ENCODE measurements around the gene CARD6. TPM values are rescaled to one million over a fixed set of nuclear protein-coding genes. Genes with fewer than 3 reads are reported as not detected.

Gene CARD6
- total RNA-seq, 1 donor from 2014 or later: 0.72 TPM

- Mint-ChIP-seq H3K4me3 (ENCODE audit: unreplicated experiment) (no peak overlapping the region), H3K4me1 (ENCODE audit: low read depth) (peaks cover 52% of the 10 kb centered on the region), H3K27ac (ENCODE audit: unreplicated experiment) (no peak overlapping the region), H3K9me3 (ENCODE audit: low read depth) (no peaks in the 10 kb centered on the region), H3K36me3 (ENCODE audit: low read depth) (peaks cover 65% of the 10 kb centered on the region), H3K27me3 (ENCODE audit: low read depth) (no peaks in the 10 kb centered on the region)
- TF ChIP-seq CTCF (IDR thresholded peaks at IDR 0.05): no peak
- no peak for DNase-seq (ENCODE audit: low spot score)
These were observed 9.6 kb upstream of the CARD6 start for GRCh38 chr5:40831346-40832210.

- Mint-ChIP-seq H3K4me1 (ENCODE audit: low read depth) (peaks cover 52% of the 10 kb centered on the region), H3K4me3 (ENCODE audit: unreplicated experiment) (peak overlapping the region; percentile 9), H3K27me3 (ENCODE audit: low read depth) (no peaks in the 10 kb centered on the region), H3K36me3 (ENCODE audit: low read depth) (peaks cover 61% of the 10 kb centered on the region), H3K9me3 (ENCODE audit: low read depth) (no peaks in the 10 kb centered on the region), H3K27ac (ENCODE audit: unreplicated experiment) (peak overlapping the region; percentile 62)
- no peak for DNase-seq (ENCODE audit: low spot score)
- TF ChIP-seq CTCF (IDR thresholded peaks at IDR 0.05): no peak
These were observed 8.8 kb upstream of the CARD6 start for GRCh38 chr5:40832345-40832744.

GRCh38 chr5:40833712-40834229, 7.4 kb upstream of the CARD6 start:
- no peak for DNase-seq (ENCODE audit: low spot score)
- H3K4me3 Mint-ChIP-seq (ENCODE audit: unreplicated experiment): peak overlapping the region; percentile 97
- no peaks in the 10 kb centered on the region for H3K9me3 Mint-ChIP-seq (ENCODE audit: low read depth)
- H3K4me1 Mint-ChIP-seq (ENCODE audit: low read depth): peaks cover 49% of the 10 kb centered on the region
- no peaks in the 10 kb centered on the region for H3K27me3 Mint-ChIP-seq (ENCODE audit: low read depth)
- H3K36me3 Mint-ChIP-seq (ENCODE audit: low read depth): peaks cover 47% of the 10 kb centered on the region
- TF ChIP-seq CTCF (IDR thresholded peaks at IDR 0.05): no peak
- peak overlapping the region; percentile 98 for H3K27ac Mint-ChIP-seq (ENCODE audit: unreplicated experiment)

GRCh38 chr5:40834391-40834848, 6.7 kb upstream of the CARD6 start:
- Mint-ChIP-seq H3K9me3 (ENCODE audit: low read depth) (no peaks in the 10 kb centered on the region), H3K4me1 (ENCODE audit: low read depth) (peaks cover 43% of the 10 kb centered on the region), H3K27ac (ENCODE audit: unreplicated experiment) (peak overlapping the region; percentile 98), H3K27me3 (ENCODE audit: low read depth) (no peaks in the 10 kb centered on the region), H3K4me3 (ENCODE audit: unreplicated experiment) (peak overlapping the region; percentile 97), H3K36me3 (ENCODE audit: low read depth) (peaks cover 41% of the 10 kb centered on the region)
- TF ChIP-seq CTCF (IDR thresholded peaks at IDR 0.05): no peak
- DNase-seq (ENCODE audit: low spot score): no peak

- H3K4me1 Mint-ChIP-seq (ENCODE audit: low read depth): peaks cover 42% of the 10 kb centered on the region
- H3K9me3 Mint-ChIP-seq (ENCODE audit: low read depth): no peaks in the 10 kb centered on the region
- peak; percentile 98 for DNase-seq (ENCODE audit: low spot score)
- H3K4me3 Mint-ChIP-seq (ENCODE audit: unreplicated experiment): peak within 1 kb of the TSS; percentile 97
- peaks cover 4% of the 10 kb centered on the region for H3K27me3 Mint-ChIP-seq (ENCODE audit: low read depth)
- TF ChIP-seq CTCF (IDR thresholded peaks at IDR 0.05): no peak
- peak within 1 kb of the TSS; percentile 98 for H3K27ac Mint-ChIP-seq (ENCODE audit: unreplicated experiment)
- peaks cover 38% of the 10 kb centered on the region for H3K36me3 Mint-ChIP-seq (ENCODE audit: low read depth)
These were observed 6.0 kb upstream of the CARD6 start, which contains the start of gene RPL37 for GRCh38 chr5:40834849-40835787. RPL37 (minus strand) TSS chr5:40835222; CDS start chr5:40835185, 37 bp downstream.
